Activated T-helper 2 cell treated with anti-CD3 and anti-CD28 coated beads, Interferon-gamma antibody, Interleukin-2, Interleukin-4, amounts not matched to agents 10 μg/mL and 5 μg/mL and 100 μg/mL, durations not matched to agents 14 hours and 24 hours and 36 hours (primary cell): ENCODE results near the gene DOC2A. TPM values are rescaled to one million over a fixed set of nuclear protein-coding genes. Genes with fewer than 3 reads are reported as not detected.

Experiments
- DNase-seq: peaks from one replicate; pipeline ENCODE4 v3.0.0; 2021; ENCODE audit warnings: low spot score
- H3K27ac Mint-ChIP-seq: one replicate; pipeline ENCODE4 v1.8.0; 2021; ENCODE audit warnings: mixed read lengths
- H3K27me3 Mint-ChIP-seq: one replicate; pipeline ENCODE4 v1.8.0; 2021; ENCODE audit warnings: low read depth, mixed read lengths
- H3K36me3 Mint-ChIP-seq: one replicate; pipeline ENCODE4 v1.8.0; 2021; ENCODE audit warnings: low read depth, mixed read lengths
- H3K4me1 Mint-ChIP-seq: one replicate; pipeline ENCODE4 v1.8.0; 2021; ENCODE audit warnings: low read depth, mixed read lengths
- H3K4me3 Mint-ChIP-seq: one replicate; pipeline ENCODE4 v1.8.0; 2021; ENCODE audit warnings: low read depth, mild to moderate bottlenecking, moderate library complexity, mixed read lengths
- H3K9me3 Mint-ChIP-seq: one replicate; pipeline ENCODE4 v1.8.0; 2021; ENCODE audit warnings: mixed read lengths
- intact Hi-C: fragments of 100-400 bp; cut with micrococcal nuclease; formaldehyde crosslinking; loops from one replicate; pipeline ENCODE4 v1.15.1; 2023
- total RNA-seq: library from RNA; stranded (reverse); gene quantifications from 2 replicates; pipeline ENCODE4 v1.2.3, GENCODE V29; 2022

DOC2A gene
- total RNA-seq, 1 donor from 2014 or later: 0.87 TPM

DNA sequence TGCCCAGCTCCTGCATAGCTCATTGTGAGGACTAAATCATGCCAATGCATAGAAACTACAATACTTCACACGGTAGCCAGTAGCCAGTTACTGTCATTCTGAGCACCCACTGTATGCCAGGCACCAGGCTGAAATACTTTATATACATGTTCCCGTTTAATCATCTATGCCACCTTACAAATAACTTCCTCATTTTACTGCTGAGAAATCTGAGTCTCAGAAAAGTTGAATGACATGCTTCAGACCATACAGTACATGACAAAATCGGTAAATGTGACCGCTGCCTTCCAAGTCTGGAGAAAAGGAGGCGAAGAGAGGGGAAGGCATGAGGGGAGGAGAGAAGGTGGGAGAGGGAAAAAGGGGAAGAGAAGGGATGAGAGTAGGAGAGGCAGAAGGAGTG is 29.4 kb upstream of the DOC2A start:
- no peak overlapping the region for H3K4me3 Mint-ChIP-seq
- intact Hi-C loops: no loop called here
- H3K4me1 Mint-ChIP-seq: peaks cover 4% of the 10 kb centered on the region
- H3K36me3 Mint-ChIP-seq: no peaks in the 10 kb centered on the region
- no peaks in the 10 kb centered on the region for H3K9me3 Mint-ChIP-seq
- H3K27me3 Mint-ChIP-seq: peaks cover 13% of the 10 kb centered on the region
- DNase-seq: no peak
- H3K27ac Mint-ChIP-seq: peak overlapping the region; percentile 35

DNA sequence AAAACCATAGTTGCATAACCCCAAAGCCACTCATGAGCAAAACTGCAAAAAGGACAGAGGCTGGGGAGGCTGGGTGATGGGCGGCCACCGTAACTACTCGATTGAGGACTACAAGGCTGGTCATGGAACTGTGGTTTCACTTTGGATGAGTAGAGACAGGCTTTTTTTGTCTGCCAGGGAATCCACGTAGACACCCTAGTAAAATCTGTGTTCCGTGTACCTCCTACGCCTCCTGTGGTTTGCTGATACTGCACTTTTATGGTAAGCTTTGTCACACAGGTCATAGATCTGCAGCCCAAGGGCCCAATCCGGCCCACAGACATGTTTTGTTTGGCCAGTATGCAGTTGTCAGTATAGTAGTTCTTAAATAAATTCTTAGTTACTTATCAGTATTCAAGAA is 22.4 kb upstream of the DOC2A start:
- peaks cover 12% of the 10 kb centered on the region for H3K4me1 Mint-ChIP-seq
- intact Hi-C loops: no loop called here
- H3K27me3 Mint-ChIP-seq: peaks cover 42% of the 10 kb centered on the region
- DNase-seq: no peak
- H3K27ac Mint-ChIP-seq: no peak overlapping the region
- no peak overlapping the region for H3K4me3 Mint-ChIP-seq
- no peaks in the 10 kb centered on the region for H3K9me3 Mint-ChIP-seq
- H3K36me3 Mint-ChIP-seq: no peaks in the 10 kb centered on the region

GRCh38 chr16:30032083-30032819 is 21.4 kb upstream of the DOC2A start:
- DNase-seq: peak; percentile 57
- Mint-ChIP-seq H3K9me3 (no peaks in the 10 kb centered on the region), H3K4me3 (peak overlapping the region; percentile 27), H3K27me3 (peaks cover 48% of the 10 kb centered on the region), H3K36me3 (no peaks in the 10 kb centered on the region), H3K4me1 (peaks cover 12% of the 10 kb centered on the region), H3K27ac (no peak overlapping the region)
- intact Hi-C loops: loop anchor here (1.0 kb wide), 1 partner anchor 331 kb away; no protein-coding TSS in a partner anchor

GRCh38 chr16:30031477-30031918 is 20.7 kb upstream of the DOC2A start:
- no peak overlapping the region for H3K27ac Mint-ChIP-seq
- intact Hi-C loops: no loop called here

GRCh38 chr16:30030841-30031413 is 20.1 kb upstream of the DOC2A start, which contains the start of gene TLCD3B:
Gene TLCD3B (minus strand): TSS chr16:30031271. CDS start chr16:30030527, 744 bp downstream.
- intact Hi-C loops: no loop called here
- peak within 1 kb of the TSS; percentile 27 for H3K4me3 Mint-ChIP-seq

More at GRCh38 chr16:30031477-30031918, 20.7 kb upstream of the DOC2A start:
- H3K9me3 Mint-ChIP-seq: no peaks in the 10 kb centered on the region
- H3K4me3 Mint-ChIP-seq: no peak overlapping the region
- H3K4me1 Mint-ChIP-seq: peaks cover 12% of the 10 kb centered on the region
- no peaks in the 10 kb centered on the region for H3K36me3 Mint-ChIP-seq
- peaks cover 54% of the 10 kb centered on the region for H3K27me3 Mint-ChIP-seq
- DNase-seq: no peak

GRCh38 chr16:30030011-30030685 is 19.3 kb upstream of the DOC2A start:
- Mint-ChIP-seq H3K36me3 (no peaks in the 10 kb centered on the region), H3K27ac (no peak overlapping the region), H3K9me3 (no peaks in the 10 kb centered on the region), H3K4me3 (no peak overlapping the region), H3K4me1 (peaks cover 8% of the 10 kb centered on the region), H3K27me3 (peaks cover 49% of the 10 kb centered on the region)
- intact Hi-C loops: no loop called here
- no peak for DNase-seq

More at GRCh38 chr16:30030841-30031413, 20.1 kb upstream of the DOC2A start, which contains the start of gene TLCD3B:
- DNase-seq: no peak
- peaks cover 12% of the 10 kb centered on the region for H3K4me1 Mint-ChIP-seq
- H3K27ac Mint-ChIP-seq: no peak within 1 kb of the TSS
- H3K36me3 Mint-ChIP-seq: no peaks in the 10 kb centered on the region
- peaks cover 53% of the 10 kb centered on the region for H3K27me3 Mint-ChIP-seq
- no peaks in the 10 kb centered on the region for H3K9me3 Mint-ChIP-seq

- Mint-ChIP-seq H3K27ac (no peak overlapping the region), H3K36me3 (no peaks in the 10 kb centered on the region), H3K4me3 (no peak overlapping the region), H3K27me3 (peaks cover 46% of the 10 kb centered on the region), H3K9me3 (no peaks in the 10 kb centered on the region), H3K4me1 (peaks cover 4% of the 10 kb centered on the region)
- intact Hi-C loops: loop anchor here (10.0 kb wide), 1 partner anchor 154 kb away; no protein-coding TSS in a partner anchor
- no peak for DNase-seq
Observed at GRCh38 chr16:30028438-30029076, 17.7 kb upstream of the DOC2A start.

DNA sequence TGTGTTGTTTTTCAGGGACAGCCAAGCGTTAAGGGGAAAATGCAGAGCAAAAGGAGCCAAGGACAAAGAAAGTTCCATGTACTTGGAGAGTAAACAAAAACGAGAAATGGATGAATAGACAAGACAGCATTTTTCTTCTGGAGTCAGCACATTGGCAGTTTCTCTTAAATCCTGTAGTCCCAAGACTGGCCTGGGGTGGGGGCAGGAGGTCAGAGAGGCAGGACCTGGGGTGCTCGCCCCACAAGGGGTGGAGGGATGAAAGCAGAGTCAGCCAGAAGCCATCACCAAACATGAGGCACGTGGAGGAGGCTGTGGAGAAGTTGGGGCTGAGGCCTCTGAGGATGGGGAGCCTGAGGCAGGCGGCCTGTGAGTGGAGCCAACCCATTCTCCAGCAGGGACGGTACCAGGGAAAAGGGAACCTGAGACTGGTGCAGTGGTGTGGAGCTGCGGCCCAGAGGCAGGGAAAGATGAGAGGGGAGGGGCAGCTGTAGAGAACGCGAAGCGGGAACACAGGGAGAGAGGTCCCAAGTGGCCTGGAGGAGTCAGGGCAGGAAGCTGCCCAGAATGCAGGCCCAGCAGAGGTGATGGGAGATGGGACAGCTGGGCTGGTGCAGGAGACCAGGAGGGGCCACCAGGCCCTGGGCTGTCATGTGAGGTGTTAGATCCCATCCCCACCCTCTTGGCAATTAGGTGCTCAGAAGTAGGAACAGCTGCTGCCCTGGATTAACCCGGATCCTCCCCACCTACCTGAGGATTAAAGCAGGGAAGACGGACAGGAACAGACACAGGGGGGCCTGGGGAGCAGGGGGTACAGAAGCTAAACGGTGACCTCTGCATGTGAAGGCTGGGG is 17.0 kb upstream of the DOC2A start:
- no peaks in the 10 kb centered on the region for H3K9me3 Mint-ChIP-seq
- H3K36me3 Mint-ChIP-seq: no peaks in the 10 kb centered on the region
- H3K27me3 Mint-ChIP-seq: peaks cover 46% of the 10 kb centered on the region
- H3K4me3 Mint-ChIP-seq: no peak overlapping the region
- no peak overlapping the region for H3K27ac Mint-ChIP-seq
- DNase-seq: no peak
- H3K4me1 Mint-ChIP-seq: peaks cover 4% of the 10 kb centered on the region
- intact Hi-C loops: loop anchor here (10.0 kb wide), 1 partner anchor 153 kb away; no protein-coding TSS in a partner anchor

DNA sequence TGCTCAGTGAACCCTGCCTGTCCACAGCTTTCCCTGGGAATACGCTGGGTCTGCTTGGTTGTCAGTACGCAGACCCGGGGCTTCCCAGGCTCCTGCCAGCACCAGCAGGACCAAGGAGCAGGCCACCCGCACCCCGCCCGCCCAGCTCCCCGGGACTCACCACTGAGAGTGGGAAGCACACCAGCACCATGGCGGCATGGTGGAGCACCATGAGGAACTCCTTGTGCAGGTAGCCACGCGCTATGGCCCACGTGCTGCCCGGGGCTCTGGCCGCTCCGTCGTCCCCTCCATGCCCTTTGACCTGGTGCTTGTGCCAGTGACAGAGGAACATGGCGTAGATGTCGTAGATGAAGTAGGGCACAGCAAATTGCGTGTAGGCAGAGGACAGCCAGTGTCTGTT is 15.6 kb upstream of the DOC2A start:
- Mint-ChIP-seq H3K36me3 (no peaks in the 10 kb centered on the region), H3K27ac (no peak overlapping the region), H3K4me3 (no peak overlapping the region), H3K27me3 (peaks cover 39% of the 10 kb centered on the region), H3K9me3 (no peaks in the 10 kb centered on the region), H3K4me1 (no peaks in the 10 kb centered on the region)
- no peak for DNase-seq
- intact Hi-C loops: loop anchor here (10.0 kb wide), 1 partner anchor 152 kb away; no protein-coding TSS in a partner anchor

- H3K9me3 Mint-ChIP-seq: no peaks in the 10 kb centered on the region
- no peak overlapping the region for H3K27ac Mint-ChIP-seq
Observed at GRCh38 chr16:30025574-30025973, 14.7 kb upstream of the DOC2A start.

GRCh38 chr16:30025156-30025555 is 14.3 kb upstream of the DOC2A start:
- no peak for DNase-seq
- H3K36me3 Mint-ChIP-seq: no peaks in the 10 kb centered on the region
- no peaks in the 10 kb centered on the region for H3K9me3 Mint-ChIP-seq
- H3K27ac Mint-ChIP-seq: no peak overlapping the region
- H3K4me3 Mint-ChIP-seq: no peak overlapping the region
- peaks cover 5% of the 10 kb centered on the region for H3K4me1 Mint-ChIP-seq
- intact Hi-C loops: loop anchor here (10.0 kb wide), 1 partner anchor 150 kb away; no protein-coding TSS in a partner anchor
- peaks cover 41% of the 10 kb centered on the region for H3K27me3 Mint-ChIP-seq

More at GRCh38 chr16:30025574-30025973, 14.7 kb upstream of the DOC2A start:
- no peak for DNase-seq
- intact Hi-C loops: loop anchor here (10.0 kb wide), 1 partner anchor 151 kb away; no protein-coding TSS in a partner anchor
- Mint-ChIP-seq H3K36me3 (no peaks in the 10 kb centered on the region), H3K4me1 (peaks cover 4% of the 10 kb centered on the region), H3K4me3 (no peak overlapping the region), H3K27me3 (peaks cover 41% of the 10 kb centered on the region)
